MG63 (cell line): ENCODE results near the gene HOXD11. TPM values are rescaled to one million over a fixed set of nuclear protein-coding genes. Genes with fewer than 3 reads are reported as not detected.

Source experiments
- DNase-seq: peaks from one replicate; pipeline ENCODE4 v3.0.0-alpha.2; 2020
- H3K27me3 ChIP-seq: fragments of 250-450 bp; sonication (Bioruptor Pico); 2 replicates; pipeline ENCODE4 v1.5.1; 2020; ENCODE audit warnings: mild to moderate bottlenecking, moderate library complexity
- H3K36me3 ChIP-seq: fragments of 250-450 bp; sonication (Bioruptor Pico); 2 replicates; pipeline ENCODE4 v1.5.1; 2020; ENCODE audit warnings: mild to moderate bottlenecking, moderate library complexity
- H3K4me3 ChIP-seq: fragments of 250-450 bp; sonication (Bioruptor Pico); 2 replicates; pipeline ENCODE4 v1.5.1; 2020; ENCODE audit warnings: mild to moderate bottlenecking, moderate library complexity
- H3K9me3 ChIP-seq: fragments of 250-450 bp; sonication (Bioruptor Pico); 2 replicates; pipeline ENCODE4 v1.5.1; 2020; ENCODE audit warnings: mild to moderate bottlenecking, moderate library complexity
- total RNA-seq: library from RNA; depleted of rRNA; stranded (reverse); fragments of >200 nt; shearing (Covaris generic); gene quantifications from 2 replicates; pipeline ENCODE4 v1.2.3, GENCODE V29; 2014; ENCODE audit warnings: low replicate concordance

Gene HOXD11
- total RNA-seq, 1 experiment from 2014 or later = 3.6 TPM

GRCh38 chr2:176130147-176130956 lies 23.3 kb downstream of the HOXD11 start:
- Histone ChIP-seq H3K27me3 (no peaks in the 10 kb centered on the region), H3K9me3 (no peaks in the 10 kb centered on the region), H3K4me3 (peak overlapping the region; percentile 57), H3K36me3 (no peaks in the 10 kb centered on the region)
- DNase-seq = peak; percentile 74

- peak overlapping the region; percentile 57 for H3K4me3 ChIP-seq
- H3K27me3 ChIP-seq = no peaks in the 10 kb centered on the region
- no peaks in the 10 kb centered on the region for H3K36me3 ChIP-seq
- no peak for DNase-seq
- H3K9me3 ChIP-seq = no peaks in the 10 kb centered on the region
These were observed 24.1 kb downstream of the HOXD11 start for GRCh38 chr2:176130957-176131847.

- no peak for DNase-seq
- Histone ChIP-seq H3K36me3 (no peaks in the 10 kb centered on the region), H3K9me3 (no peaks in the 10 kb centered on the region), H3K27me3 (no peaks in the 10 kb centered on the region), H3K4me3 (no peak overlapping the region)
These were observed 24.7 kb downstream of the HOXD11 start for GRCh38 chr2:176131848-176132158.

- no peak for DNase-seq
- Histone ChIP-seq H3K36me3 (no peaks in the 10 kb centered on the region), H3K27me3 (no peaks in the 10 kb centered on the region), H3K9me3 (no peaks in the 10 kb centered on the region), H3K4me3 (no peak overlapping the region)
These were observed 25.4 kb downstream of the HOXD11 start for GRCh38 chr2:176132205-176133171.

GRCh38 chr2:176133389-176133788 lies 26.3 kb downstream of the HOXD11 start:
- no peak for DNase-seq
- Histone ChIP-seq H3K4me3 (no peak overlapping the region), H3K9me3 (no peaks in the 10 kb centered on the region), H3K36me3 (no peaks in the 10 kb centered on the region), H3K27me3 (no peaks in the 10 kb centered on the region)

- DNase-seq = no peak
- H3K9me3 ChIP-seq = no peaks in the 10 kb centered on the region
- no peaks in the 10 kb centered on the region for H3K36me3 ChIP-seq
- no peak overlapping the region for H3K4me3 ChIP-seq
- no peaks in the 10 kb centered on the region for H3K27me3 ChIP-seq
These were observed 27.0 kb downstream of the HOXD11 start for GRCh38 chr2:176134035-176134434.

GRCh38 chr2:176135035-176135440 lies 28.0 kb downstream of the HOXD11 start:
- H3K36me3 ChIP-seq = no peaks in the 10 kb centered on the region
- no peak overlapping the region for H3K4me3 ChIP-seq
- no peaks in the 10 kb centered on the region for H3K27me3 ChIP-seq
- H3K9me3 ChIP-seq = no peaks in the 10 kb centered on the region
- DNase-seq = no peak

GRCh38 chr2:176136374-176137251 lies 29.5 kb downstream of the HOXD11 start:
- no peaks in the 10 kb centered on the region for H3K27me3 ChIP-seq
- H3K36me3 ChIP-seq = no peaks in the 10 kb centered on the region; the same call in 1 of the 2 replicates
- H3K4me3 ChIP-seq = peak overlapping the region; percentile 66
- peak; percentile 52 for DNase-seq
- no peaks in the 10 kb centered on the region for H3K9me3 ChIP-seq

GRCh38 chr2:176137252-176137580 lies 30.1 kb downstream of the HOXD11 start:
- Histone ChIP-seq H3K4me3 (peak overlapping the region; percentile 66), H3K9me3 (no peaks in the 10 kb centered on the region), H3K36me3 (no peaks in the 10 kb centered on the region; the same call in 1 of the 2 replicates), H3K27me3 (no peaks in the 10 kb centered on the region)
- DNase-seq = no peak

GRCh38 chr2:176137906-176138305 lies 30.8 kb downstream of the HOXD11 start:
- no peak for DNase-seq
- Histone ChIP-seq H3K27me3 (no peaks in the 10 kb centered on the region), H3K36me3 (no peaks in the 10 kb centered on the region; the same call in 1 of the 2 replicates), H3K9me3 (no peaks in the 10 kb centered on the region), H3K4me3 (peak overlapping the region; percentile 66)

GRCh38 chr2:176138526-176138922 lies 31.4 kb downstream of the HOXD11 start:
- H3K9me3 ChIP-seq = no peaks in the 10 kb centered on the region
- no peaks in the 10 kb centered on the region for H3K27me3 ChIP-seq
- H3K36me3 ChIP-seq = no peaks in the 10 kb centered on the region; the same call in 1 of the 2 replicates
- DNase-seq = peak; percentile 36
- peak overlapping the region; percentile 66 for H3K4me3 ChIP-seq

GRCh38 chr2:176138923-176139660 lies 32.0 kb downstream of the HOXD11 start:
- no peaks in the 10 kb centered on the region for H3K27me3 ChIP-seq
- peak; percentile 51 for DNase-seq
- no peaks in the 10 kb centered on the region; the same call in 1 of the 2 replicates for H3K36me3 ChIP-seq
- no peaks in the 10 kb centered on the region for H3K9me3 ChIP-seq
- H3K4me3 ChIP-seq = peak overlapping the region; percentile 66

- peak; percentile 73 for DNase-seq
- Histone ChIP-seq H3K9me3 (no peaks in the 10 kb centered on the region), H3K4me3 (peak overlapping the region; percentile 66), H3K27me3 (no peaks in the 10 kb centered on the region), H3K36me3 (no peaks in the 10 kb centered on the region; the same call in 1 of the 2 replicates)
These were observed 32.8 kb downstream of the HOXD11 start for GRCh38 chr2:176139661-176140512.
